Loucy (cell line): ENCODE data around the gene AFAP1L1.

Experiments
- H2AFZ ChIP-seq: fragments of 200-600 bp; sonication (generic); 2 replicates; pipeline ENCODE4 v1.6.0; 2016; ENCODE audit warnings: antibody characterized with exemption, mild to moderate bottlenecking, low read length, moderate library complexity
- H3F3A ChIP-seq: fragments of 200-600 bp; 2 replicates; pipeline ENCODE4 v1.6.0; 2016; ENCODE audit warnings: antibody characterized with exemption, low read depth, mild to moderate bottlenecking
- H3K27me3 ChIP-seq: fragments of 200-600 bp; sonication (generic); 2 replicates; pipeline ENCODE4 v1.6.1; 2014; ENCODE audit warnings: low read length, mild to moderate bottlenecking; ENCODE audit not compliant: insufficient read depth, poor library complexity, severe bottlenecking
- H3K36me3 ChIP-seq: fragments of 200-600 bp; sonication (generic); 2 replicates; pipeline ENCODE4 v1.6.1; 2016; ENCODE audit warnings: low read length; ENCODE audit not compliant: insufficient read depth
- H3K4me1 ChIP-seq: fragments of 200-600 bp; sonication (generic); 2 replicates; pipeline ENCODE4 v1.5.1; 2014; ENCODE audit warnings: low read length, mild to moderate bottlenecking; ENCODE audit not compliant: insufficient read depth, poor library complexity, severe bottlenecking
- H3K4me2 ChIP-seq: fragments of 200-600 bp; sonication (generic); 2 replicates; pipeline ENCODE4 v1.6.0; 2014; ENCODE audit warnings: antibody characterized with exemption, low read length, low read depth, mild to moderate bottlenecking; ENCODE audit not compliant: poor library complexity, severe bottlenecking
- H3K4me3 ChIP-seq: fragments of 200-600 bp; sonication (generic); 2 replicates; pipeline ENCODE4 v1.5.1; 2014; ENCODE audit warnings: low read length, mild to moderate bottlenecking, mixed read lengths; ENCODE audit not compliant: poor library complexity, severe bottlenecking
- H3K79me2 ChIP-seq: fragments of 200-600 bp; sonication (generic); 2 replicates; pipeline ENCODE4 v1.6.1; 2014; ENCODE audit warnings: low read length; ENCODE audit not compliant: insufficient read depth
- H3K9ac ChIP-seq: fragments of 200-600 bp; sonication (generic); 2 replicates; pipeline ENCODE4 v1.6.0; 2014; ENCODE audit warnings: mild to moderate bottlenecking, low read depth, low read length, moderate library complexity; ENCODE audit not compliant: poor library complexity, severe bottlenecking
- H3K9me2 ChIP-seq: fragments of 200-600 bp; sonication (generic); replicated peaks from 2 replicates; pipeline ENCODE4 v1.6.1; 2016; ENCODE audit warnings: low read depth, low read length, mixed read lengths
- H3K9me3 ChIP-seq: fragments of 200-600 bp; sonication (generic); 2 replicates; pipeline ENCODE4 v1.6.1; 2014; ENCODE audit warnings: mild to moderate bottlenecking, antibody characterized with exemption, low read length, low read depth; ENCODE audit not compliant: insufficient read depth
- H4K20me1 ChIP-seq: fragments of 200-600 bp; sonication (generic); 2 replicates; pipeline ENCODE4 v1.6.0; 2014; ENCODE audit warnings: antibody characterized with exemption, low read length, mild to moderate bottlenecking; ENCODE audit not compliant: insufficient read depth, poor library complexity, severe bottlenecking
- CTCF ChIP-seq: fragments of 200-600 bp; sonication (generic); conservative IDR thresholded peaks from 2 replicates; pipeline ENCODE4 v1.5.1; 2014; ENCODE audit warnings: mild to moderate bottlenecking, antibody characterized with exemption, low read length
- EZH2phosphoT487 ChIP-seq: fragments of 200-600 bp; IDR thresholded peaks from 2 replicates; pipeline ENCODE4 v1.6.1; 2018; ENCODE audit warnings: antibody characterized with exemption, mild to moderate bottlenecking, moderate library complexity, borderline replicate concordance

Gene AFAP1L1

DNA sequence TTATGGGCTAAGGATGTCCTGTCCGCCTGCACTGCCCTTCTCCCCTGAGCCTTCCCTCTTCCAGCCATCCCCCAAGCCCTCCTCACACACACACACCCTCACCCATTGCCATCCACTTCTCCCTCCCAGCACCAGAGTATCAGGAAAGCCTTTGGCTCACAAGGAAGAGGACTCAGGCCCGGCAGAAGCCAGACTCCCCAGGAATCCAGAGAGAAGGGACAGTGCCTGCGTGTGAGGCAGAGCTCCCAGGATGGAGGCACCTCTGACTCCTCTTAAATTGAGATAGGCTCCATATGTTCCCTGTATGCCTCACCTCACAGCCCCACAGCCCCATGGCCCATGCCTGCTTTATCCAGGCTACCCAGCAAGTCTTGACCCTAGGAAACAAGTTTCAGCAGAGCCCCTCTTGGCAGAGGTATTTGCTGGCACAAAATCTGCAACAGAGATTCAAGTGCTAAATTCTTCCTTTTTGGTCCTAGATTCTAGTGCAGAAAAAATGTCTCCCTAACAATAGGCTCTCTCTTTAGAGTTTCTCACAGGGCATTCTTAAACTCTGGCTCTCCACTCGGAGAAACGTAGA is 106.7 kb downstream of the AFAP1L1 start:
- Histone ChIP-seq H3K9ac (no peak overlapping the region), H2AFZ (no peak overlapping the region)

GRCh38 chr5:149379177-149379761 is 107.6 kb downstream of the AFAP1L1 start, which contains the start of gene IL17B:
IL17B (minus strand) TSS chr5:149379292; CDS start chr5:149379225, 67 bp downstream.
- H3K9ac ChIP-seq: no peak within 1 kb of the TSS
- H4K20me1 ChIP-seq: no peaks in the 10 kb centered on the region
- H3K27me3 ChIP-seq: no peaks in the 10 kb centered on the region
- no peak for TF ChIP-seq EZH2phosphoT487
- no peak for TF ChIP-seq CTCF
- H3K4me1 ChIP-seq: peaks cover 3% of the 10 kb centered on the region
- no peak within 1 kb of the TSS for H2AFZ ChIP-seq
- no peaks in the 10 kb centered on the region for H3K9me2 ChIP-seq
- H3K4me3 ChIP-seq: no peak within 1 kb of the TSS
- H3F3A ChIP-seq: no peaks in the 10 kb centered on the region
- no peaks in the 10 kb centered on the region for H3K9me3 ChIP-seq
- no peaks in the 10 kb centered on the region for H3K36me3 ChIP-seq
- no peaks in the 10 kb centered on the region for H3K79me2 ChIP-seq
- no peak within 1 kb of the TSS for H3K4me2 ChIP-seq

More for the DNA sequence above, 106.7 kb downstream of the AFAP1L1 start:
- Histone ChIP-seq H3F3A (no peaks in the 10 kb centered on the region), H3K9me3 (no peaks in the 10 kb centered on the region), H4K20me1 (no peaks in the 10 kb centered on the region), H3K36me3 (no peaks in the 10 kb centered on the region), H3K27me3 (no peaks in the 10 kb centered on the region), H3K79me2 (no peaks in the 10 kb centered on the region), H3K4me2 (no peak overlapping the region), H3K4me1 (peaks cover 3% of the 10 kb centered on the region), H3K4me3 (no peak overlapping the region), H3K9me2 (no peaks in the 10 kb centered on the region)
- no peak for TF ChIP-seq EZH2phosphoT487
- TF ChIP-seq CTCF: no peak

- no peaks in the 10 kb centered on the region for H3K9me2 ChIP-seq
- no peaks in the 10 kb centered on the region for H3K9me3 ChIP-seq
- H3K27me3 ChIP-seq: no peaks in the 10 kb centered on the region
- peaks cover 3% of the 10 kb centered on the region for H3K4me1 ChIP-seq
- no peak overlapping the region for H3K4me2 ChIP-seq
- TF ChIP-seq CTCF (no peak), EZH2phosphoT487 (no peak)
- H3F3A ChIP-seq: no peaks in the 10 kb centered on the region
- H2AFZ ChIP-seq: no peak overlapping the region
- H4K20me1 ChIP-seq: no peaks in the 10 kb centered on the region
- no peaks in the 10 kb centered on the region for H3K36me3 ChIP-seq
- no peak overlapping the region for H3K9ac ChIP-seq
- H3K79me2 ChIP-seq: no peaks in the 10 kb centered on the region
- no peak overlapping the region for H3K4me3 ChIP-seq
Measured at GRCh38 chr5:149379818-149380374, 108.2 kb downstream of the AFAP1L1 start.
